AG09319 (cell line): ENCODE measurements around the gene RAB8B.

Source experiments
- DNase-seq: peaks from one replicate; pipeline ENCODE4 v3.0.0-alpha.2; 2010; ENCODE audit warnings: low read depth; ENCODE audit errors: extremely low read depth
- CTCF ChIP-seq: IDR thresholded peaks from 2 replicates; pipeline ENCODE4 v1.5.1; 2011; ENCODE audit warnings: low read depth, mild to moderate bottlenecking, inconsistent platforms, low read length, moderate library complexity

Gene RAB8B

GRCh38 chr15:63221346-63221745, 31.9 kb downstream of the RAB8B start:
- DNase-seq, result no peak
- TF ChIP-seq CTCF, result no peak

- DNase-seq, result no peak
- no peak for TF ChIP-seq CTCF
Measured at GRCh38 chr15:63223463-63223862, 34.1 kb downstream of the RAB8B start.

- no peak for TF ChIP-seq CTCF
- no peak for DNase-seq
Measured at GRCh38 chr15:63225381-63225780, 36.0 kb downstream of the RAB8B start.

GRCh38 chr15:63226155-63226883, 36.9 kb downstream of the RAB8B start:
- DNase-seq, result no peak
- TF ChIP-seq CTCF, result no peak

- no peak for TF ChIP-seq CTCF
- DNase-seq, result no peak
Measured at GRCh38 chr15:63226966-63227401, 37.6 kb downstream of the RAB8B start.

- TF ChIP-seq CTCF, result no peak
- no peak for DNase-seq
Measured at GRCh38 chr15:63227689-63228088, 38.3 kb downstream of the RAB8B start.

GRCh38 chr15:63231206-63231605, 41.8 kb downstream of the RAB8B start:
- TF ChIP-seq CTCF, result no peak
- DNase-seq, result no peak
